ENCODE results near the gene BRICD5.
"Not testable (repeated sequence)": the region's sequence is repeated elsewhere in the genome, so short reads cannot be mapped to it uniquely, and the experiment has no call there.

BRICD5 gene

GRCh38 chr16:2204416-2205103 lies 6.1 kb downstream of the BRICD5 start:
- no peak for DNase-seq (ENCODE audit: low read depth)
- H3K4me3 ChIP-seq (ENCODE audit: low read depth, low read length): peak overlapping the region; percentile 58
- TF ChIP-seq, protein P1, sequence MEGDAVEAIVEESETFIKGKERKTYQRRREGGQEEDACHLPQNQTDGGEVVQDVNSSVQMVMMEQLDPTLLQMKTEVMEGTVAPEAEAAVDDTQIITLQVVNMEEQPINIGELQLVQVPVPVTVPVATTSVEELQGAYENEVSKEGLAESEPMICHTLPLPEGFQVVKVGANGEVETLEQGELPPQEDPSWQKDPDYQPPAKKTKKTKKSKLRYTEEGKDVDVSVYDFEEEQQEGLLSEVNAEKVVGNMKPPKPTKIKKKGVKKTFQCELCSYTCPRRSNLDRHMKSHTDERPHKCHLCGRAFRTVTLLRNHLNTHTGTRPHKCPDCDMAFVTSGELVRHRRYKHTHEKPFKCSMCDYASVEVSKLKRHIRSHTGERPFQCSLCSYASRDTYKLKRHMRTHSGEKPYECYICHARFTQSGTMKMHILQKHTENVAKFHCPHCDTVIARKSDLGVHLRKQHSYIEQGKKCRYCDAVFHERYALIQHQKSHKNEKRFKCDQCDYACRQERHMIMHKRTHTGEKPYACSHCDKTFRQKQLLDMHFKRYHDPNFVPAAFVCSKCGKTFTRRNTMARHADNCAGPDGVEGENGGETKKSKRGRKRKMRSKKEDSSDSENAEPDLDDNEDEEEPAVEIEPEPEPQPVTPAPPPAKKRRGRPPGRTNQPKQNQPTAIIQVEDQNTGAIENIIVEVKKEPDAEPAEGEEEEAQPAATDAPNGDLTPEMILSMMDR (IDR thresholded peaks at IDR 0.05; ENCODE audit: low read depth, low read length, missing control alignments): no peak

GRCh38 chr16:2203119-2203688 lies 7.5 kb downstream of the BRICD5 start:
- DNase-seq (ENCODE audit: low read depth); H3K4me3 ChIP-seq (ENCODE audit: low read depth, low read length): not testable (repeated sequence)

DNA sequence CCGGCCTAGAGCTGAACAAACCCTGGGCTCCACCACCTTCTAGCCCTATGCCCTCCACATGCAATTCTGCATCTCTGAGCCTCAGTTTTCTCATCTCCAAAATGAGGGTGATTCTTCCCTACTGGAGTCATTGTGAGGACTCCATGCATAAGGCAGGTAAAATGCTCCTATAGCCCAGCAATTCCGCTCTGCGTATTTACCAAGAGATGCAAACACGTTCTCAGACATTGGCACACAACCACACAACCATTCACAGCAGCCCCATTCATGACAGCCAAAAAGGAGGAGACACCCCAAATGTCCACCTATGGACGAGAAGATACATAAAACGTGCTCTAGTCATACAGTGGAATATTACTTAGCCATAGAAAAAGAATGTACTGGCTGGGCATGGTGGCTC lies 10.3 kb downstream of the BRICD5 start:
- DNase-seq (ENCODE audit: low read depth): no peak
- H3K4me3 ChIP-seq (ENCODE audit: low read depth, low read length): no peak overlapping the region
- TF ChIP-seq, protein P1 (IDR thresholded peaks at IDR 0.05; ENCODE audit: low read depth, low read length, missing control alignments): no peak

DNA sequence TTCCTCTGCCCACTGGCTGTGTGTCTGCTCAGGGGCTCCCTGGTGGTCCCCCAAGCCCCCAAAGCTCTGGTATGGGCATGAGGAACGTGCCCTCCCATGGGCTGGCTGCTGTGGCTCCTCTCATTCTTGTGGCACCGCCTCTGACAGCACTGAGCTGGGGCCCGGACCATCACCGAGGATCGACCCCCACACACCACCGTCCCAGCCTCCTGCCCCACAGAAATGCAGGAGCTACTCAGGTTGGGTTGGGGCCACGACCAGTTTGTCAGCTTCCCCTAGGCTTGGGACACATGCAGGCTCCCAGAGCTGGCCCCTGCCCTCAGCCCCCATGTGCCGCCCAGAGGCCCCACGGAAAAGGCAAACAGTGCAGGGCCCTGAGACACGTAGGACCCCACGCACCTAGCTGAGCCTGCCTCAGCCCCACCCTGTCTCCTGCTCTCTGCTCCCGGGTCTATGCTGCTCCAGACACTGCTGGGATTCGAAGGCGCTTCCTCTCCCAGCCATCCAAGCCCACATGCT lies 11.0 kb downstream of the BRICD5 start:
- TF ChIP-seq, protein P1 (IDR thresholded peaks at IDR 0.05; ENCODE audit: low read depth, low read length, missing control alignments): no peak
- H3K4me3 ChIP-seq (ENCODE audit: low read depth, low read length): no peak overlapping the region
- no peak for DNase-seq (ENCODE audit: low read depth)

- TF ChIP-seq, protein P1 (IDR thresholded peaks at IDR 0.05; ENCODE audit: low read depth, low read length, missing control alignments): no peak
- no peak for DNase-seq (ENCODE audit: low read depth)
- no peak overlapping the region for H3K4me3 ChIP-seq (ENCODE audit: low read depth, low read length)
Measured at GRCh38 chr16:2199095-2199494, 11.6 kb downstream of the BRICD5 start.

GRCh38 chr16:2198283-2198682 lies 12.4 kb downstream of the BRICD5 start:
- no peak for DNase-seq (ENCODE audit: low read depth)
- TF ChIP-seq, protein P1 (IDR thresholded peaks at IDR 0.05; ENCODE audit: low read depth, low read length, missing control alignments): no peak
- H3K4me3 ChIP-seq (ENCODE audit: low read depth, low read length): no peak overlapping the region

GRCh38 chr16:2197765-2198164 lies 12.9 kb downstream of the BRICD5 start:
- DNase-seq (ENCODE audit: low read depth): no peak
- TF ChIP-seq, protein P1 (IDR thresholded peaks at IDR 0.05; ENCODE audit: low read depth, low read length, missing control alignments): no peak
- no peak overlapping the region for H3K4me3 ChIP-seq (ENCODE audit: low read depth, low read length)
